Hepatocyte (in vitro differentiated cells): Measurements from ENCODE around the gene PLA2G5. TPM values are rescaled to one million over a fixed set of nuclear protein-coding genes. Genes with fewer than 3 reads are reported as not detected.

Source experiments
- DNase-seq: peaks from one replicate; pipeline ENCODE4 v3.0.0-alpha.2; 2016; ENCODE audit warnings: low spot score
- H2AFZ ChIP-seq: fragments of 200-600 bp; sonication (generic); 2 replicates; pipeline ENCODE4 v1.6.0; 2016; ENCODE audit warnings: antibody characterized with exemption, mild to moderate bottlenecking
- H3K27ac ChIP-seq: fragments of 200-600 bp; sonication (generic); 2 replicates; pipeline ENCODE4 v1.5.1; 2016; ENCODE audit warnings: mild to moderate bottlenecking
- H3K27me3 ChIP-seq: fragments of 200-600 bp; sonication (generic); 2 replicates; pipeline ENCODE4 v1.6.1; 2016
- H3K36me3 ChIP-seq: fragments of 200-600 bp; sonication (generic); replicated peaks from 2 replicates; pipeline ENCODE4 v1.5.1; 2016; ENCODE audit warnings: low read depth; ENCODE audit not compliant: insufficient read depth
- H3K4me1 ChIP-seq: fragments of 200-600 bp; sonication (generic); 2 replicates; pipeline ENCODE4 v1.5.1; 2016; ENCODE audit warnings: mild to moderate bottlenecking, moderate library complexity; ENCODE audit not compliant: insufficient read depth
- H3K4me2 ChIP-seq: fragments of 200-600 bp; sonication (generic); 2 replicates; pipeline ENCODE4 v1.6.0; 2016
- H3K4me3 ChIP-seq: fragments of 200-600 bp; sonication (generic); 2 replicates; pipeline ENCODE4 v1.5.1; 2016; ENCODE audit warnings: mild to moderate bottlenecking
- H3K79me2 ChIP-seq: fragments of 200-600 bp; sonication (generic); 2 replicates; pipeline ENCODE4 v1.6.0; 2017; ENCODE audit warnings: mild to moderate bottlenecking
- H3K9me2 ChIP-seq: fragments of 200-600 bp; sonication (generic); replicated peaks from 2 replicates; pipeline ENCODE4 v1.6.0; 2017; ENCODE audit warnings: mild to moderate bottlenecking; ENCODE audit not compliant: insufficient read depth
- H3K9me3 ChIP-seq: fragments of 200-600 bp; sonication (generic); 2 replicates; pipeline ENCODE4 v1.5.1; 2016; ENCODE audit warnings: low read depth, mild to moderate bottlenecking
- H4K20me1 ChIP-seq: fragments of 200-600 bp; sonication (generic); 2 replicates; pipeline ENCODE4 v1.6.0; 2016; ENCODE audit warnings: mild to moderate bottlenecking; ENCODE audit not compliant: insufficient read depth, poor library complexity, severe bottlenecking
- CTCF ChIP-seq: fragments of 200-600 bp; sonication (generic); IDR thresholded peaks from 2 replicates; pipeline ENCODE4 v1.5.1; 2016; ENCODE audit warnings: antibody characterized with exemption, mild to moderate bottlenecking; ENCODE audit not compliant: poor library complexity
- EZH2 ChIP-seq: fragments of 200-600 bp; sonication (generic); IDR thresholded peaks from 2 replicates; pipeline ENCODE4 v1.6.1; 2016; ENCODE audit warnings: antibody characterized with exemption, mild to moderate bottlenecking, borderline replicate concordance
- EZH2phosphoT487 ChIP-seq: fragments of 200-600 bp; sonication (generic); IDR thresholded peaks from one replicate; pipeline ENCODE4 v1.6.1; 2018; ENCODE audit warnings: antibody characterized with exemption, mild to moderate bottlenecking, low read depth, moderate library complexity; ENCODE audit not compliant: unreplicated experiment, severe bottlenecking
- WGBS: methylation state at CpG from one replicate; pipeline ENCODE4 v1.1.6; 2016; ENCODE audit warnings: low lambda C conversion rate; ENCODE audit errors: missing lambda C conversion rate; 5-methylcytosine and 5-hydroxymethylcytosine counted together
- polyA plus RNA-seq: library from polyadenylated mRNA; unstranded; fragments of >200 nt; fragmentation: Nextera tagmentation; extraction: Ambion mirVana; gene quantifications from 2 replicates; pipeline ENCODE4 v1.2.1, GENCODE V29; 2016
- total RNA-seq: library from RNA; depleted of rRNA; stranded (reverse); fragments of >200 nt; gene quantifications from 2 replicates; pipeline ENCODE4 v1.2.3, GENCODE V29; 2014

PLA2G5 gene
- total and polyA plus RNA-seq, 2 experiments from 2014 or later, result 24.9 to 29.4 TPM

GRCh38 chr1:20138961-20139550 is 69.1 kb downstream of the PLA2G5 start, which contains the start of gene PLA2G2F:
PLA2G2F (plus strand) TSS chr1:20139323; CDS start chr1:20139428, 105 bp downstream.
- no peaks in the 10 kb centered on the region for H3K79me2 ChIP-seq
- H3K4me3 ChIP-seq, result no peak within 1 kb of the TSS
- H3K9me2 ChIP-seq, result no peaks in the 10 kb centered on the region
- no peaks in the 10 kb centered on the region for H3K9me3 ChIP-seq
- no peaks in the 10 kb centered on the region for H3K27me3 ChIP-seq
- H2AFZ ChIP-seq, result no peak within 1 kb of the TSS
- no peak for DNase-seq
- H3K4me2 ChIP-seq, result no peak within 1 kb of the TSS
- no peaks in the 10 kb centered on the region for H4K20me1 ChIP-seq
- TF ChIP-seq EZH2phosphoT487 (no peak), EZH2 (no peak), CTCF (no peak)
- 93% methylated on average over 9 of the region's 9 CpGs for WGBS
- no peaks in the 10 kb centered on the region for H3K36me3 ChIP-seq
- no peak within 1 kb of the TSS for H3K27ac ChIP-seq
- H3K4me1 ChIP-seq, result no peaks in the 10 kb centered on the region

GRCh38 chr1:20139776-20140612 is 70.0 kb downstream of the PLA2G5 start:
- H3K79me2 ChIP-seq, result no peaks in the 10 kb centered on the region
- TF ChIP-seq CTCF (no peak), EZH2 (no peak), EZH2phosphoT487 (no peak)
- no peak overlapping the region for H3K4me2 ChIP-seq
- H3K9me3 ChIP-seq, result no peaks in the 10 kb centered on the region
- H3K36me3 ChIP-seq, result no peaks in the 10 kb centered on the region
- H3K27ac ChIP-seq, result no peak overlapping the region
- no peak for DNase-seq
- no peak overlapping the region for H3K4me3 ChIP-seq
- 86% methylated on average over 13 of the region's 13 CpGs for WGBS
- H4K20me1 ChIP-seq, result no peaks in the 10 kb centered on the region
- H3K27me3 ChIP-seq, result no peaks in the 10 kb centered on the region
- H2AFZ ChIP-seq, result no peak overlapping the region
- no peaks in the 10 kb centered on the region for H3K9me2 ChIP-seq
- H3K4me1 ChIP-seq, result no peaks in the 10 kb centered on the region

- Histone ChIP-seq H3K9me3 (no peaks in the 10 kb centered on the region), H3K36me3 (no peaks in the 10 kb centered on the region), H3K4me1 (no peaks in the 10 kb centered on the region), H3K4me3 (no peak overlapping the region), H3K27me3 (no peaks in the 10 kb centered on the region), H4K20me1 (no peaks in the 10 kb centered on the region), H3K9me2 (no peaks in the 10 kb centered on the region), H3K27ac (no peak overlapping the region), H3K79me2 (no peaks in the 10 kb centered on the region), H3K4me2 (no peak overlapping the region), H2AFZ (no peak overlapping the region)
- TF ChIP-seq CTCF (no peak), EZH2phosphoT487 (no peak), EZH2 (no peak)
- 88% methylated on average over 9 of the region's 9 CpGs for WGBS
- DNase-seq, result no peak
Measured at GRCh38 chr1:20141001-20141400, 71.0 kb downstream of the PLA2G5 start.
